IgD-negative memory B cell (primary cell): ENCODE measurements around the gene MAB21L2. TPM values are rescaled to one million over a fixed set of nuclear protein-coding genes. Genes with fewer than 3 reads are reported as not detected.
"Not testable (repeated sequence)": the region's sequence is repeated elsewhere in the genome, so short reads cannot be mapped to it uniquely, and the experiment has no call there.

ENCODE experiments used
- H3K27ac Mint-ChIP-seq, 3 donors: one replicate each; pipeline ENCODE4 v1.8.0; 2020 to 2022; ENCODE audit warnings: mild to moderate bottlenecking in 3 of 3, mixed read lengths in 3 of 3, moderate library complexity in 1 of 3
- H3K27me3 Mint-ChIP-seq: one replicate; pipeline ENCODE4 v1.8.0; 2021; ENCODE audit warnings: mixed read lengths
- H3K36me3 Mint-ChIP-seq: one replicate; pipeline ENCODE4 v1.8.0; 2020; ENCODE audit warnings: mild to moderate bottlenecking, mixed read lengths
- H3K4me1 Mint-ChIP-seq, 3 donors: one replicate each; pipeline ENCODE4 v1.8.0; 2020 to 2022; ENCODE audit warnings: mixed read lengths in 3 of 3, mild to moderate bottlenecking in 1 of 3
- H3K4me3 Mint-ChIP-seq, 4 donors: one replicate each; pipeline ENCODE4 v1.8.0; 2020 to 2022; ENCODE audit warnings: mild to moderate bottlenecking in 4 of 4, mixed read lengths in 4 of 4, moderate library complexity in 3 of 4
- H3K9me3 Mint-ChIP-seq, 3 donors: one replicate each; pipeline ENCODE4 v1.8.0; 2020 to 2021; ENCODE audit warnings: mixed read lengths in 3 of 3, mild to moderate bottlenecking in 1 of 3
- polyA plus RNA-seq: library from polyadenylated mRNA; unstranded; fragments of 300-500 nt; fragmentation: Illumina TruSeq; gene quantifications from one replicate; pipeline ENCODE4 v1.2.3, GENCODE V29; 2021

MAB21L2 gene
- not detected for polyA plus RNA-seq

- no peaks in the 10 kb centered on the region for H3K4me1 Mint-ChIP-seq
- H3K9me3 Mint-ChIP-seq, result peaks cover 0 to 4% (median 2%) of the 10 kb centered on the region in 3 donors
- no peak within 1 kb of the TSS for H3K27ac Mint-ChIP-seq
- peaks cover 18% of the 10 kb centered on the region for H3K36me3 Mint-ChIP-seq
- H3K4me3 Mint-ChIP-seq, result peak within 1 kb of the TSS in 1 of 4 donors; percentile 33
- no peaks in the 10 kb centered on the region for H3K27me3 Mint-ChIP-seq
Observed at GRCh38 chr4:150582146-150582872, at the start of gene MAB21L2. Gene MAB21L2, plus strand, starts transcription at chr4:150582151. Its CDS starts 879 bp downstream, at chr4:150583030.

GRCh38 chr4:150533673-150534072 is 48.3 kb upstream of the MAB21L2 start:
- Mint-ChIP-seq H3K27me3 (no peaks in the 10 kb centered on the region), H3K4me3 (no peak overlapping the region), H3K9me3 (no peaks in the 10 kb centered on the region)

GRCh38 chr4:150534818-150535217 is 47.1 kb upstream of the MAB21L2 start:
- H3K4me1 Mint-ChIP-seq, result peaks cover 0 to 4% (median 0%) of the 10 kb centered on the region in 3 donors
- no peak overlapping the region for H3K27ac Mint-ChIP-seq
- no peaks in the 10 kb centered on the region for H3K27me3 Mint-ChIP-seq
- no peak overlapping the region for H3K4me3 Mint-ChIP-seq
- H3K36me3 Mint-ChIP-seq, result peaks cover 23% of the 10 kb centered on the region
- no peaks in the 10 kb centered on the region for H3K9me3 Mint-ChIP-seq

More at GRCh38 chr4:150533673-150534072, 48.3 kb upstream of the MAB21L2 start:
- peaks cover 21% of the 10 kb centered on the region for H3K36me3 Mint-ChIP-seq
- H3K4me1 Mint-ChIP-seq, result no peaks in the 10 kb centered on the region
- no peak overlapping the region for H3K27ac Mint-ChIP-seq

GRCh38 chr4:150537911-150538310 is 44.0 kb upstream of the MAB21L2 start:
- H3K4me3 Mint-ChIP-seq, H3K9me3 Mint-ChIP-seq, H3K27ac Mint-ChIP-seq, H3K27me3 Mint-ChIP-seq, H3K4me1 Mint-ChIP-seq: not testable (repeated sequence)
- peaks cover 13% of the 10 kb centered on the region for H3K36me3 Mint-ChIP-seq

DNA sequence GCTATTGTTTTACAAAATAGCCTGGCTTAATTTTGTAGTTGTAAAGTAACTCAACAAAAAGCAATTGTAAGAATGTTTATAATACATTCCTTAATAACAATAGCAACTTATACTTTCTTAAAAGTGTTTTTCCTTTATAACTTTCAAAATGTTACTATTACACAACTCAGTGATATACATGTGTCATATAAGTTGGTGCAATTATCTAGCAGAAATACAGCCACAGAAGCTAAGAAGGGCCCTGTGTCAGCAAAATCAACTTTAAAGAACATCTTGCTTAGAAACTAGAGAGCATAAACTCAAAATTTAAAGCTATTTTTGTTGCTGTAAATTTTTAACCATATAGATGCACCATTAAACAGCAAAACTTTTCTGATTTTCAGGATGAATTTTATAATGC is 41.4 kb upstream of the MAB21L2 start:
- Mint-ChIP-seq H3K4me3 (no peak overlapping the region), H3K27me3 (no peaks in the 10 kb centered on the region), H3K36me3 (peaks cover 9% of the 10 kb centered on the region), H3K9me3 (no peaks in the 10 kb centered on the region), H3K4me1 (peaks cover 0 to 4% (median 0%) of the 10 kb centered on the region in 3 donors), H3K27ac (no peak overlapping the region)

- no peaks in the 10 kb centered on the region for H3K9me3 Mint-ChIP-seq
- no peak overlapping the region for H3K27ac Mint-ChIP-seq
- H3K27me3 Mint-ChIP-seq, result no peaks in the 10 kb centered on the region
- no peak overlapping the region for H3K4me3 Mint-ChIP-seq
- peaks cover 0 to 4% (median 0%) of the 10 kb centered on the region in 3 donors for H3K4me1 Mint-ChIP-seq
- peaks cover 9% of the 10 kb centered on the region for H3K36me3 Mint-ChIP-seq
Observed at GRCh38 chr4:150540959-150541360, 41.0 kb upstream of the MAB21L2 start.

- peaks cover 9% of the 10 kb centered on the region for H3K36me3 Mint-ChIP-seq
- H3K9me3 Mint-ChIP-seq, result no peaks in the 10 kb centered on the region
- H3K27me3 Mint-ChIP-seq, result no peaks in the 10 kb centered on the region
- H3K4me1 Mint-ChIP-seq, result peaks cover 0 to 4% (median 0%) of the 10 kb centered on the region in 3 donors
- H3K27ac Mint-ChIP-seq, result no peak overlapping the region
- H3K4me3 Mint-ChIP-seq, result no peak overlapping the region
Observed at GRCh38 chr4:150541681-150542080, 40.3 kb upstream of the MAB21L2 start.

DNA sequence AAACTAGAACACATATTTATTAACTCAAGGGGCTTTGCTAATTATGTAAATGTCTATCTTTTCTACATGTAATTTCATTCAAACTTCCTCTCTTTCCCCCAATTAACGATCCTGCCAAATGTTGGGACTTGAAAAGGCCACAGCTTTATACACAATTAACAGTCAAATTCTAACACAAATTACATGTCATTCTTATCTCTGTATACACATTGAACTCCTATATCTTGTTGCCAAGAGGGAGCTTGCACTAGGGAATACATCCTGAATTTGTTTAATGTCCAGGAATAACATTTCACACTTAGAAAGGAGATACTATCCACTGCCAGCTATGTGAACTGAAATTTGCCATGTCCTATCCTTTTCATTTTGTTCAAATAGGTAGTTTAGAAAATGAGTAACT is 38.9 kb upstream of the MAB21L2 start:
- H3K36me3 Mint-ChIP-seq, result peaks cover 7% of the 10 kb centered on the region
- no peak overlapping the region for H3K4me3 Mint-ChIP-seq
- H3K9me3 Mint-ChIP-seq, result no peaks in the 10 kb centered on the region
- H3K27me3 Mint-ChIP-seq, result no peaks in the 10 kb centered on the region
- H3K27ac Mint-ChIP-seq, result no peak overlapping the region
- H3K4me1 Mint-ChIP-seq, result peaks cover 0 to 4% (median 0%) of the 10 kb centered on the region in 3 donors

DNA sequence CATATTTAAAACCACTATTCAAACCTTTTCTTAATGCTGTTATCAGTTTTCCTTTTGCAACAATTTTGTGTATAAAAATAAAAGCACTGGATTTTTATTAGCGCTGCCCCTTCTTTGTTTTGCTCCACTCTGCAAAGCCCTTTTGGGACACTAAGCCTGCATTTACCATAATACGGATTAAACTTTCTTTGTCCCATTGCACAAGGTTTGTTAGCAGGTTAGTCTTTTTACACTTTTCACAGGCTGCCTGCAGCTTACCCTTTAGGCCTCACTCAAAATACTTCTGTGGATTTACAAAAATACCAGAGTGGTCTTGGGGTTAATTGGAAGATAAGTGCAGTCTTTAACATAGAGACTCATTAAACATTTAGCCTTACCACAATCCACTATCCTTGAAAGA is 35.7 kb upstream of the MAB21L2 start:
- Mint-ChIP-seq H3K27ac (no peak overlapping the region), H3K27me3 (no peaks in the 10 kb centered on the region), H3K4me1 (no peaks in the 10 kb centered on the region), H3K4me3 (no peak overlapping the region), H3K9me3 (no peaks in the 10 kb centered on the region), H3K36me3 (peaks cover 2% of the 10 kb centered on the region)

DNA sequence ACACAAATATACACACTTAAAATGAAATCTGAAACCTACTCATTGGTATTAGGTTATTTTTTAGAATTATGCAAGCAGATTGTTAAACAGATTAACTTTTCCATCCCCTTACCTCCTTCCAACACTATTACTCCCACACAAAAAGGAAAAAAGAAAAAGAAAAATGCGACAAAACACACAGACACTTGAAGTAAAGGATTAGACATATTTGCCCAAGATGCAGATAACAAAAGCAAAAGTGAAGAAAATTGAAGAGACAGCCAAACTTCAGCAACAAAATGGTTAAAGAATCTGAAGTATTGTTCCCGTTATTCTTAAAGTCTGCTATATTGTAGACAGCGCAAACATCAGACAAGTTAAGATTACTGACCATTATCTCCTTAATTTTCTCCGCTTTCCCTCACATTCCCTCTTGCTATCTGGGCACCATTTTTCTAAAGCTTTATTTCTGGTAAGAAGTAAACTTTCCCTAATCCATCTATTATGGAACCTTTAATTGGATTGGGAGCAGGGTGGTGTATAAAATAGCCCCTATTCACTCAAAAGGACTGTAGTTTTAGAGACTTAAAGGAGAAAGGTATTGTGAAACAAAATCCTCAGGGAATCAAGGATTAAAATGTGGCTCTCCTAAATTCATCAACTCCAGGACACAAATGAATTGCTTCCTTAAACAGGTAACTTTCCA is 34.7 kb upstream of the MAB21L2 start:
- Mint-ChIP-seq H3K36me3 (peaks cover 2% of the 10 kb centered on the region), H3K4me3 (no peak overlapping the region), H3K9me3 (no peaks in the 10 kb centered on the region), H3K4me1 (no peaks in the 10 kb centered on the region), H3K27me3 (no peaks in the 10 kb centered on the region), H3K27ac (no peak overlapping the region)

DNA sequence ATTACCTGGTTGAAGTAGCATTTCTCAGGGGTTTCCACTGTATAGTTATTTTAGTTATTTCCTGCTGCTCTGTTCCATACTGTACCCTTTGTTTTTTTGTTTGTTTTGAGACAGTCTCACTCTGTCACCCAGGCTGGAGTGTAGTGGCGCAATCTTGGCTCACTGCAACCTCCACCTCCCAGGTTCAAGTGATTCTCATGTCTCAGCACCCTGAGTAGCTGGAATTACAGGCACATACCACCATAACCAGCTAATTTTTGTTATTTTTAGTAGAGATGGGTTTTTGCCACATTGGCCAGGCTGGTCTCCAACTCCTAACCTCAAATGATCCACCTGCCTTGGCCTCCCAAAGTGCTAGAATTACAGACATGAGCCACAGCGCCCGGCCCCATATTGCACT is 24.1 kb upstream of the MAB21L2 start:
- H3K27ac Mint-ChIP-seq, H3K9me3 Mint-ChIP-seq, H3K4me3 Mint-ChIP-seq, H3K27me3 Mint-ChIP-seq, H3K4me1 Mint-ChIP-seq: not testable (repeated sequence)
- peaks cover 14% of the 10 kb centered on the region for H3K36me3 Mint-ChIP-seq

GRCh38 chr4:150561143-150561737 is 20.7 kb upstream of the MAB21L2 start:
- Mint-ChIP-seq H3K4me3 (no peak overlapping the region), H3K27ac (no peak overlapping the region), H3K36me3 (peaks cover 13% of the 10 kb centered on the region), H3K27me3 (no peaks in the 10 kb centered on the region), H3K9me3 (peaks cover 5 to 8% (median 5%) of the 10 kb centered on the region in 3 donors), H3K4me1 (peaks cover 0 to 2% (median 0%) of the 10 kb centered on the region in 3 donors)

GRCh38 chr4:150562250-150562649 is 19.7 kb upstream of the MAB21L2 start:
- Mint-ChIP-seq H3K36me3 (peaks cover 13% of the 10 kb centered on the region), H3K9me3 (peaks cover 3 to 8% (median 5%) of the 10 kb centered on the region in 3 donors), H3K27me3 (no peaks in the 10 kb centered on the region), H3K27ac (no peak overlapping the region), H3K4me1 (peaks cover 0 to 2% (median 0%) of the 10 kb centered on the region in 3 donors), H3K4me3 (no peak overlapping the region)

DNA sequence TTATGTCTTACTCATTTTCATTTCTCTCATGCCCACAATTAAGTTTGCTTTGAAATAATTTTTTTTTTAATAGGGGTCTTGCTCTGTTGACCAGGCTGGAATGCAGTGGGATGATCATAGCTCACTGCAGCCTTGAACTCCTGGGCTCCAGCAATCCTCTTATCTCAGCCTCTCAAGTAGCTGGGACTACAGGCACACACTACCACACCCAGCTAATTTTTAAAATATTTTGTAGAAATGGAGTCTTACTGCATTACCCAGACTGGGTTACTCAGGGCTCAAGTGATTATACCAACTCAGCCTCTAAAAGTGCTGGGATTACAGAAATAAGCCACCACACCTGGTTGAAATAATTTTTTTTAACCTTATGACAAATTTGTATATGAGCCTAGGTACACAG is 19.2 kb upstream of the MAB21L2 start:
- Mint-ChIP-seq H3K27ac (no peak overlapping the region), H3K4me1 (peaks cover 0 to 2% (median 0%) of the 10 kb centered on the region in 3 donors), H3K4me3 (no peak overlapping the region), H3K27me3 (no peaks in the 10 kb centered on the region), H3K9me3 (peaks cover 3 to 8% (median 5%) of the 10 kb centered on the region in 3 donors), H3K36me3 (peaks cover 11% of the 10 kb centered on the region)

GRCh38 chr4:150564967-150565366 is 17.0 kb upstream of the MAB21L2 start:
- peaks cover 14% of the 10 kb centered on the region for H3K36me3 Mint-ChIP-seq
- H3K4me1 Mint-ChIP-seq, H3K9me3 Mint-ChIP-seq, H3K4me3 Mint-ChIP-seq, H3K27me3 Mint-ChIP-seq, H3K27ac Mint-ChIP-seq: not testable (repeated sequence)
